Endothelial cell of umbilical vein (primary cell): ENCODE data around the gene FKBP7. TPM values are rescaled to one million over a fixed set of nuclear protein-coding genes. Genes with fewer than 3 reads are reported as not detected.

Experiments used
- BruUV-seq: library from RNA; stranded (reverse); fragments of 400-500 nt; replicated peaks from 2 replicates; lab custom pipeline; 2021; lab: Mats Ljungman, UMichigan
- CTCF ChIA-PET: fragments of 300-600, 350-600 bp; sonication (Branson Sonifier 250); formaldehyde crosslinking; loops from one replicate; lab custom pipeline; 2021; ENCODE audit warnings: antibody characterized with exemption, inconsistent platforms; lab: Charles Lee
- POLR2A ChIA-PET: fragments of 300-600, 350-600 bp; sonication (Branson Sonifier 250); formaldehyde crosslinking; loops from one replicate; lab custom pipeline; 2021; ENCODE audit warnings: antibody characterized with exemption, inconsistent platforms; lab: Charles Lee
- DNase-seq: peaks from one replicate; pipeline ENCODE4 v3.0.0-alpha.2; 2011; ENCODE audit warnings: low read depth, low spot score
- FAIRE-seq: peaks from 2 replicates; lab custom pipeline; 2011; peaks lifted over from hg19 to GRCh38; lab: Jason Lieb, UNC
- H2AFZ ChIP-seq: 2 replicates; pipeline ENCODE4 v1.6.0; 2012; ENCODE audit warnings: low read depth, low read length, control low read depth, inconsistent platforms
- H3K27ac ChIP-seq: 2 replicates; pipeline ENCODE4 v1.5.1; 2011; ENCODE audit warnings: low read depth, mild to moderate bottlenecking, control low read depth, low read length, moderate library complexity; ENCODE audit not compliant: insufficient read depth
- H3K27me3 ChIP-seq, 2 experiments: 2 replicates each; pipeline versions ENCODE4 v1.6.0 to v1.6.1; 2011; ENCODE audit warnings: low read length in 2 of 2, mixed read lengths in 1 of 2; ENCODE audit not compliant: control insufficient read depth in 2 of 2, insufficient read depth in 2 of 2
- H3K36me3 ChIP-seq, 2 experiments: 2 replicates in 1 of 2; 3 replicates in 1 of 2; pipeline ENCODE4 v1.5.1; 2011; ENCODE audit warnings: low read length in 2 of 2, mild to moderate bottlenecking in 1 of 2, moderate library complexity in 1 of 2; ENCODE audit not compliant: control insufficient read depth in 2 of 2, insufficient read depth in 2 of 2; ENCODE audit errors: extremely low read depth in 1 of 2
- H3K4me1 ChIP-seq: 3 replicates; pipeline ENCODE4 v1.5.1; 2011; ENCODE audit warnings: mild to moderate bottlenecking, low read length; ENCODE audit not compliant: control insufficient read depth, insufficient read depth; ENCODE audit errors: extremely low read depth
- H3K4me2 ChIP-seq: 2 replicates; pipeline ENCODE4 v1.6.1; 2011; ENCODE audit warnings: low read length, control low read depth, mixed read lengths; ENCODE audit not compliant: insufficient read depth
- H3K4me3 ChIP-seq, 3 experiments: fragments of 200-600 bp in 1 of 3; sonication (generic), shearing (Covaris generic) in 1 of 3; replicated peaks in 1 of 3; 2 replicates each; pipeline ENCODE4 v1.5.1; 2011 to 2016; ENCODE audit warnings: control low read depth in 3 of 3, low read length in 3 of 3, mild to moderate bottlenecking in 2 of 3, inconsistent platforms in 1 of 3, low read depth in 1 of 3, moderate library complexity in 1 of 3; ENCODE audit not compliant: insufficient read depth in 1 of 3
- H3K79me2 ChIP-seq: 2 replicates; pipeline ENCODE4 v1.6.0; 2012; ENCODE audit warnings: low read length, inconsistent platforms; ENCODE audit not compliant: control insufficient read depth, insufficient read depth
- H3K9ac ChIP-seq: replicated peaks from 2 replicates; pipeline ENCODE3; 2011; ENCODE audit warnings: low read length, control low read depth; ENCODE audit not compliant: insufficient read depth; ENCODE audit errors: extremely low read depth
- H3K9me1 ChIP-seq: replicated peaks from 3 replicates; pipeline ENCODE4 v1.6.0; 2011; ENCODE audit warnings: mild to moderate bottlenecking, low read length; ENCODE audit not compliant: control insufficient read depth, insufficient read depth; ENCODE audit errors: extremely low read depth
- H3K9me3 ChIP-seq: replicated peaks from 2 replicates; pipeline ENCODE4 v1.5.1; 2012; ENCODE audit warnings: low read length, inconsistent platforms; ENCODE audit not compliant: control insufficient read depth, insufficient read depth
- H4K20me1 ChIP-seq: replicated peaks from 2 replicates; pipeline ENCODE3; 2011; ENCODE audit warnings: mild to moderate bottlenecking, low read length; ENCODE audit not compliant: control insufficient read depth, insufficient read depth; ENCODE audit errors: extremely low read depth
- EZH2 ChIP-seq: IDR thresholded peaks from 2 replicates; pipeline ENCODE4 v1.6.1; 2012; ENCODE audit warnings: borderline replicate concordance, low read depth, mild to moderate bottlenecking, moderate library complexity, low read length, inconsistent platforms; ENCODE audit not compliant: severe bottlenecking
- FOS ChIP-seq: IDR thresholded peaks from 2 replicates; pipeline ENCODE4 v1.6.1; 2011; ENCODE audit warnings: mild to moderate bottlenecking, low read length, moderate library complexity, borderline replicate concordance; ENCODE audit not compliant: insufficient read depth
- JUN ChIP-seq: IDR thresholded peaks from 2 replicates; pipeline ENCODE4 v1.6.1; 2011; ENCODE audit warnings: borderline replicate concordance, low read depth; ENCODE audit not compliant: insufficient read length, insufficient read depth
- MYC ChIP-seq: IDR thresholded peaks from one replicate; pipeline ENCODE4 v1.6.1; 2011; ENCODE audit warnings: mild to moderate bottlenecking, low read depth, low read length
- POLR2A ChIP-seq: IDR thresholded peaks from 2 replicates; pipeline ENCODE4 v1.6.1; 2012; ENCODE audit warnings: low read depth, mild to moderate bottlenecking, control low read depth, low read length
- POLR2AphosphoS5 ChIP-seq: IDR thresholded peaks from 2 replicates; pipeline ENCODE4 v1.6.1; 2012; ENCODE audit warnings: low read depth, mild to moderate bottlenecking, control low read depth, low read length, moderate library complexity; ENCODE audit not compliant: insufficient read depth
- dilution Hi-C: fragments of 300-500 bp; cut with MboI; formaldehyde crosslinking; loops from one replicate; pipeline ENCODE4 v1.15.0; 2019; ENCODE audit warnings: low sequenced_read_pairs; ENCODE audit not compliant: extremely low pct_ligation_motif_present
- intact Hi-C: fragments of 100-400 bp; cut with micrococcal nuclease; formaldehyde crosslinking; loops from one replicate; pipeline ENCODE4 v1.10.0; 2022
- polyA plus RNA-seq, 4 experiments: library from polyadenylated mRNA; depleted of rRNA in 3 of 4; stranded (reverse) in 3 of 4; unstranded in 1 of 4; fragments of >200 nt; gene quantifications; 2 replicates each; pipeline versions ENCODE4 v1.2.1 to v1.2.3, GENCODE V29; 2011 to 2012; ENCODE audit warnings: missing spikeins in 1 of 4
- total RNA-seq: library from RNA; stranded (reverse); gene quantifications from 2 replicates; pipeline ENCODE4 v1.2.3, GENCODE V29; 2021
- TF ChIP-seq, protein P1 (sequence below): IDR thresholded peaks from 2 replicates; pipeline ENCODE4 v1.6.1; 2011; ENCODE audit not compliant: insufficient read depth, insufficient read length
- TF ChIP-seq, protein P2 (sequence below), 2 donors: IDR thresholded peaks; 1 replicate in 1 of 2; 2 replicates in 1 of 2; pipeline ENCODE4 v1.5.1; 2011; ENCODE audit warnings: low read length in 2 of 2, mild to moderate bottlenecking in 2 of 2, moderate library complexity in 2 of 2, control low read depth in 1 of 2, inconsistent platforms in 1 of 2, low read depth in 1 of 2; ENCODE audit not compliant: insufficient read depth in 1 of 2; ENCODE audit errors: extremely low read depth in 1 of 2

The FKBP7 gene
- total and polyA plus RNA-seq, 2 donors (not counting 3 experiments of a cell fraction or from before 2014, with no cell fraction given) = 11.2 to 20.5 TPM

DNA sequence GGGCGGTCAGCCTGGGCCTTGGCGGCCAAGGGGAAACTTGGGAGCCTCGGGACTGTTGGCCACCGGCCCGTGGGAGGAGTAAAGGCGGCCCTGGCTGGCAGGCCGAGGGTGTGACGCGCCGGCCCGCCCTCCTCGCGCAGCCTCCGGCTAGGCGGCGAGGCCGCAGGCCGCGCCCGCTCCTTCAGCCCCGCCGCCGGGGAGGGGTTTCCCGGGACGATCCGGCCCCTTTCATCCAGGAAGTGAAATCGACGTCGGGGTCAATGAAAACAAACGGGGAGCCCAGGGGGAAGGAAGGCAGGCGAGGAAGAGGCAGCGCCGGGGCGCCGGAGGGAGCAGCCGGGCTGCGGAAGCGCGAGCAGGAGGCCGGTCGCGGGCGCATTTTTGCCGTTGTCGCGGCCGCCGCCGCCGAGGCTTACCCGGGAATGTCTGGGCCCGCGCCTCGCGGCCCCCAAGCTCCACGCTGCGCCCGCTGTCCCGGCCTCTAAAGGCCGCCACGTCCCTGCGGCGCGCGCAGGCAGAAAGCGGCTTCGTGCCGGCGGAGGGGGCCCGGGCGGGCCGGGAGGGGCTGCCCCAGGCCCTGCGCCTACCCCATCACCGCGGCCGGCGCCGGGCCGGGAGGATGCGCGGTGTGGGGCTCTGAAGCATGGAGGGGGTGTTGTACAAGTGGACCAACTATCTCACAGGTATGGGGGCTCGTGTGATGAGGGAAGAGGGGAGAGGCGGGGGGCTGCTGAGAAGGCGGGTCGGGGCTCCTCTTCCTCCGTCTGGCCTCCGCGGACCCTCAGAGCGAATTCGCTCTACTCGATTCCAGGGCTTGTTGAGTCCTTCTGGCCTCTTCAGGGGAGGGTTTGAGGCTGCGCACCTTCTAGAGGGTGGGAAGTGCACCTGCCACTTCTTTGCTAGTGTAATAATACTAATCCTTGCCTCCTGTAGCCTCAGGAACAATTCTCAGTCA is 2.1 kb upstream of the FKBP7 start, which contains the start of gene PLEKHA3:
Gene PLEKHA3, plus strand, starts transcription at position 231 of the 955 bp plus-strand sequence. Its CDS starts 413 bp downstream, at position 644.
- Histone ChIP-seq H3K9ac (peak within 1 kb of the TSS; percentile 70), H3K4me2 (peak within 1 kb of the TSS; percentile 98), H3K27ac (peak within 1 kb of the TSS; percentile 42), H4K20me1 (no peaks in the 10 kb centered on the region), H3K36me3 (no peaks in the 10 kb centered on the region), H3K4me3 (peak within 1 kb of the TSS; percentile 62 to 91 (median 90)), H3K9me3 (no peaks in the 10 kb centered on the region), H3K9me1 (no peaks in the 10 kb centered on the region), H3K27me3 (no peaks in the 10 kb centered on the region), H2AFZ (peak within 1 kb of the TSS; percentile 52), H3K4me1 (peaks cover 37% of the 10 kb centered on the region), H3K79me2 (peaks cover 49% of the 10 kb centered on the region)
- intact Hi-C loops (loop anchor here (1.0 to 10.0 kb wide), 4 partner anchors 43 to 782 kb away; partner anchors contain the start of gene SESTD1), dilution Hi-C loops (no loop called here)
- TF ChIP-seq, protein P1, sequence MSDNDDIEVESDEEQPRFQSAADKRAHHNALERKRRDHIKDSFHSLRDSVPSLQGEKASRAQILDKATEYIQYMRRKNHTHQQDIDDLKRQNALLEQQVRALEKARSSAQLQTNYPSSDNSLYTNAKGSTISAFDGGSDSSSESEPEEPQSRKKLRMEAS = no peak
- no peak for TF ChIP-seq MYC
- peak; percentile 65 for TF ChIP-seq POLR2A
- TF ChIP-seq JUN = no peak
- TF ChIP-seq FOS = no peak
- TF ChIP-seq, protein P2, sequence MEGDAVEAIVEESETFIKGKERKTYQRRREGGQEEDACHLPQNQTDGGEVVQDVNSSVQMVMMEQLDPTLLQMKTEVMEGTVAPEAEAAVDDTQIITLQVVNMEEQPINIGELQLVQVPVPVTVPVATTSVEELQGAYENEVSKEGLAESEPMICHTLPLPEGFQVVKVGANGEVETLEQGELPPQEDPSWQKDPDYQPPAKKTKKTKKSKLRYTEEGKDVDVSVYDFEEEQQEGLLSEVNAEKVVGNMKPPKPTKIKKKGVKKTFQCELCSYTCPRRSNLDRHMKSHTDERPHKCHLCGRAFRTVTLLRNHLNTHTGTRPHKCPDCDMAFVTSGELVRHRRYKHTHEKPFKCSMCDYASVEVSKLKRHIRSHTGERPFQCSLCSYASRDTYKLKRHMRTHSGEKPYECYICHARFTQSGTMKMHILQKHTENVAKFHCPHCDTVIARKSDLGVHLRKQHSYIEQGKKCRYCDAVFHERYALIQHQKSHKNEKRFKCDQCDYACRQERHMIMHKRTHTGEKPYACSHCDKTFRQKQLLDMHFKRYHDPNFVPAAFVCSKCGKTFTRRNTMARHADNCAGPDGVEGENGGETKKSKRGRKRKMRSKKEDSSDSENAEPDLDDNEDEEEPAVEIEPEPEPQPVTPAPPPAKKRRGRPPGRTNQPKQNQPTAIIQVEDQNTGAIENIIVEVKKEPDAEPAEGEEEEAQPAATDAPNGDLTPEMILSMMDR (IDR thresholded peaks at IDR 0.05; ENCODE audit: extremely low read depth in 1 of 2, insufficient read depth in 1 of 2, low read depth in 1 of 2, low read length in 2 of 2) = no peak
- TF ChIP-seq POLR2AphosphoS5 = peak; percentile 71
- TF ChIP-seq EZH2 = no peak
- FAIRE-seq (peak; percentile 89), DNase-seq (peak; percentile 97)
- ChIA-PET CTCF (interaction anchor here (1.2 kb wide), 2 partner anchors 42 to 66 kb away, joined by 3 to 8 read pairs; no protein-coding TSS in a partner anchor), POLR2A (interaction anchor here (1.4 kb wide), 1 partner anchor 29 kb away, joined by 10 read pairs; the partner anchor contains the start of genes PJVK and PRKRA)
- BruUV-seq = no TSS peak
